Nephron progenitor cell (in vitro differentiated cells): ENCODE data around the gene BBS7.

ENCODE experiments used
- DNase-seq: peaks from one replicate; pipeline ENCODE4 v3.0.0; 2021
- H3K27ac Mint-ChIP-seq: 2 replicates; pipeline ENCODE4 v1.8.0; 2021; ENCODE audit warnings: mild to moderate bottlenecking, moderate library complexity, mixed read lengths
- H3K27me3 Mint-ChIP-seq: 2 replicates; pipeline ENCODE4 v1.8.0; 2021; ENCODE audit warnings: mild to moderate bottlenecking, low read depth, mixed read lengths; ENCODE audit not compliant: poor library complexity
- H3K36me3 Mint-ChIP-seq: 2 replicates; pipeline ENCODE4 v1.8.0; 2021; ENCODE audit warnings: low read depth, mixed read lengths
- H3K4me1 Mint-ChIP-seq: 2 replicates; pipeline ENCODE4 v1.8.0; 2021; ENCODE audit warnings: mixed read lengths
- H3K4me3 Mint-ChIP-seq: 2 replicates; pipeline ENCODE4 v1.8.0; 2021; ENCODE audit warnings: mild to moderate bottlenecking, moderate library complexity, mixed read lengths
- H3K9me3 Mint-ChIP-seq: 2 replicates; pipeline ENCODE4 v1.8.0; 2021; ENCODE audit warnings: mild to moderate bottlenecking, moderate library complexity, mixed read lengths
- TF ChIP-seq, protein P1 (sequence below): fragments of 200-600 bp; sonication (generic); IDR thresholded peaks from 2 replicates; pipeline ENCODE4 v1.5.0; 2021; ENCODE audit warnings: antibody characterized with exemption

Gene BBS7

DNA sequence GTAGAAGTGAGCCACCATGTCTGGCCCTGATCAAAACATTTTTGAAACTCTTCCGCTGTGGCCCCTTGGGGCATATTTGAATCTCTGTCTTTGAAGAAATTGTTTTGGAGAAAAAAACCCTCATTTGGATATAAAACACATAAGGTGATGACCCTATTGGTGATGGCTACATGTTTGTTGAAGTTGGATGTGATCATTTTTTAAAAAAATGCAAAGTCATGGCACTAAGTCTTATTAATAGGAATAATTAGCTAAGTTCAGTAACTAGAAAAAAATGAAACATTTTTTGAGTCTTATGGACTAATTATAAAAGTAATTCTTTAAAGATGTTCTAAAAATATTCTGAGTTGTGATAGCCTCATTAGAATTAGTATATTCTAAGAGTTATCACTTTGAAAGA lies 17.9 kb upstream of the BBS7 start:
- peaks cover 4% of the 10 kb centered on the region for H3K27me3 Mint-ChIP-seq
- no peak overlapping the region for H3K27ac Mint-ChIP-seq
- no peaks in the 10 kb centered on the region for H3K36me3 Mint-ChIP-seq
- H3K4me1 Mint-ChIP-seq: no peaks in the 10 kb centered on the region
- TF ChIP-seq, protein P1, sequence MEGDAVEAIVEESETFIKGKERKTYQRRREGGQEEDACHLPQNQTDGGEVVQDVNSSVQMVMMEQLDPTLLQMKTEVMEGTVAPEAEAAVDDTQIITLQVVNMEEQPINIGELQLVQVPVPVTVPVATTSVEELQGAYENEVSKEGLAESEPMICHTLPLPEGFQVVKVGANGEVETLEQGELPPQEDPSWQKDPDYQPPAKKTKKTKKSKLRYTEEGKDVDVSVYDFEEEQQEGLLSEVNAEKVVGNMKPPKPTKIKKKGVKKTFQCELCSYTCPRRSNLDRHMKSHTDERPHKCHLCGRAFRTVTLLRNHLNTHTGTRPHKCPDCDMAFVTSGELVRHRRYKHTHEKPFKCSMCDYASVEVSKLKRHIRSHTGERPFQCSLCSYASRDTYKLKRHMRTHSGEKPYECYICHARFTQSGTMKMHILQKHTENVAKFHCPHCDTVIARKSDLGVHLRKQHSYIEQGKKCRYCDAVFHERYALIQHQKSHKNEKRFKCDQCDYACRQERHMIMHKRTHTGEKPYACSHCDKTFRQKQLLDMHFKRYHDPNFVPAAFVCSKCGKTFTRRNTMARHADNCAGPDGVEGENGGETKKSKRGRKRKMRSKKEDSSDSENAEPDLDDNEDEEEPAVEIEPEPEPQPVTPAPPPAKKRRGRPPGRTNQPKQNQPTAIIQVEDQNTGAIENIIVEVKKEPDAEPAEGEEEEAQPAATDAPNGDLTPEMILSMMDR: no peak
- DNase-seq: no peak
- H3K4me3 Mint-ChIP-seq: no peak overlapping the region
- no peaks in the 10 kb centered on the region for H3K9me3 Mint-ChIP-seq

DNA sequence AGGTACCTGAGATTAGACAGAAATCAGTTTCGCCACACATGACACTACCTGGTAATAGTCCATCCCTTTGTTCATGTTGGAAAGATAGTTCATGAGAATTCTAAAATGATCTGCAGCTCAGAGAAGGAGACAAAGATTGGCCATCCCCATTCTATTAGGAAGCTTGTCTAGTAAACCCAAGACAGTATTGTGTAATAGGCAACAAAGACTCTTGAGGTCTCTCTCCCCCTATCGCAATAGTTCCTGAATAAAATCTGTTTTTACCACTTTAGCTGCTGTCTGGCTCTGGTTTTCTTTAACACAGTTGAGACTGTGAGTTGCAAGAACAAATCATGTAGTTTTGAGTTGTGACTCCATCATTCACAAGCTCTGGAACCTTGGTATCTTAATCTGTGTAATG lies 14.8 kb upstream of the BBS7 start:
- H3K36me3 Mint-ChIP-seq: no peaks in the 10 kb centered on the region
- no peaks in the 10 kb centered on the region for H3K9me3 Mint-ChIP-seq
- H3K4me3 Mint-ChIP-seq: no peak overlapping the region
- TF ChIP-seq, protein P1: no peak
- H3K4me1 Mint-ChIP-seq: no peaks in the 10 kb centered on the region
- peaks cover 4% of the 10 kb centered on the region for H3K27me3 Mint-ChIP-seq
- H3K27ac Mint-ChIP-seq: no peak overlapping the region
- no peak for DNase-seq

DNA sequence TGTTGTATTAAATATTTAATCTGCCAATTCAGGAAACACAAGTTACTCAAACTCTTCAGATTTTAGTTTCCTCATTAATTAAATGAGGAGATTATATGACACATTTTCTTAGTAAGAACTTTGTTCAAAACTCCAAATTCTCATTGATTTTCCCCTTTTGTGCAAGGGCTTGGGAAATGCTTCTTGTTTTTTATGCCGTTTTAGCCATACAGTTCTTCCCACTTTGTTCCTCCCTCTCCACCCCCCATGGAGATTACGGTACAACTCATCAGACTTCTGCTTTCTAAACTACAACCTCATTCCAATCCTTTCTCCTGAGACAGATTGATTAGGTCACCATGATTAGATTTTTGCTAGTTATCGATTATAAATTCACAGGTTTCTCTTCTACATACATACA lies 10.9 kb upstream of the BBS7 start:
- Mint-ChIP-seq H3K27ac (no peak overlapping the region), H3K4me3 (no peak overlapping the region), H3K36me3 (no peaks in the 10 kb centered on the region), H3K27me3 (peaks cover 4% of the 10 kb centered on the region), H3K9me3 (no peaks in the 10 kb centered on the region), H3K4me1 (no peaks in the 10 kb centered on the region)
- no peak for DNase-seq
- TF ChIP-seq, protein P1: no peak

DNA sequence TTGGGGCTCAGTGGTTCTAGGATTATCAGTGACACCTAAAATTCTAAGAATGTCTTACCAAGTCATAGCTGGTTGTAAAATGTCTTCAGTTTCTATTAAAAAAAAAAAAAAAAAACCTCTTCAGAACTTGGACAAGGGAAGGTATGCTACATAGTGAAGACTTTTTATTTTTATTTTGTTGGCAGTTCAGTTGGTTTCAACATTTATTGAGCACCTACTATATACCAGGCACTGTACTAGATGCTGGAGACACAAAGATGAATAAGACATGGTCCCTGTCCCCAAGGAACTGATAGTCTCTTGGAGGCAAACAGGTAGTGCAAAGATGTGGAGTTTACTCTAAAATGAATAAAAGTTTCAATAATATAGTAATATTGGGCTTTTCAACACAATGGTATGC lies 8.9 kb upstream of the BBS7 start:
- Mint-ChIP-seq H3K4me1 (no peaks in the 10 kb centered on the region), H3K27me3 (no peaks in the 10 kb centered on the region), H3K36me3 (no peaks in the 10 kb centered on the region), H3K9me3 (no peaks in the 10 kb centered on the region), H3K27ac (no peak overlapping the region), H3K4me3 (no peak overlapping the region)
- TF ChIP-seq, protein P1: no peak
- DNase-seq: no peak

DNA sequence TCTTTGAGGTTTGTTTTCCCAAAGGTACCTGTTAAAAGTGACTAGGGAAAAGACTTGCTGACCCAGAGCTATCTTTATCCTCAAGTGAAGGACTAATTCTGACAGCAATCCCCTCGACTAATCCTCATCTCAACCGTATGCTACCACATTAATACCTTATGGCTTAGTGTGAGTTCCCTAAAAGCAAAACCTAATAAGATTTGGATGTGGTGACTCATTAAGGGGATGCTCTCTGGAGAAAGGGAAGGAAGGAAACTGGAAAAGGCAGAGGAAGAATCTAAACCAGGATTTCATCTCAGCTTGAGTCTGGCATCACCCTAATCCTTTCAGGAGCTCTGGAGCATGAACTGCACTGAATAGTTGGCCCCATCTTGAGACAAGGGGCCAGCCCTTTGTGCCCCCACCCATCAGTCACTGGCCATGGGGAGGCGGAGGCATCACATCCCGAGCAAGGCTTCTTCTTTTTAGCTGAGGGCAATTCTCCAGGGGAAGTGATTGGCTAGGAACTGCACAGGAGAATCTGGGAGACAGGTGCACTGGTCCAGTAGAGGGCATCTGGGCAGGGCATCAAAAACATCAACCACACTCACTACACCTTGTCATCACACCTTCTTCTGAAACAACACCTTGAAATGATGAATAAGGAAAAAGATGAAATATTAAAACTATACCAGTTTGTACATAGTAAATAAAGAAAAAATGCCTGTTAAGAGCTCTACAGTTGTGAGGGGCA lies 6.9 kb upstream of the BBS7 start:
- TF ChIP-seq, protein P1: no peak
- DNase-seq: no peak
- peaks cover 5% of the 10 kb centered on the region for H3K27me3 Mint-ChIP-seq
- H3K4me3 Mint-ChIP-seq: no peak overlapping the region
- H3K9me3 Mint-ChIP-seq: no peaks in the 10 kb centered on the region
- no peaks in the 10 kb centered on the region for H3K36me3 Mint-ChIP-seq
- H3K4me1 Mint-ChIP-seq: no peaks in the 10 kb centered on the region
- no peak overlapping the region for H3K27ac Mint-ChIP-seq

DNA sequence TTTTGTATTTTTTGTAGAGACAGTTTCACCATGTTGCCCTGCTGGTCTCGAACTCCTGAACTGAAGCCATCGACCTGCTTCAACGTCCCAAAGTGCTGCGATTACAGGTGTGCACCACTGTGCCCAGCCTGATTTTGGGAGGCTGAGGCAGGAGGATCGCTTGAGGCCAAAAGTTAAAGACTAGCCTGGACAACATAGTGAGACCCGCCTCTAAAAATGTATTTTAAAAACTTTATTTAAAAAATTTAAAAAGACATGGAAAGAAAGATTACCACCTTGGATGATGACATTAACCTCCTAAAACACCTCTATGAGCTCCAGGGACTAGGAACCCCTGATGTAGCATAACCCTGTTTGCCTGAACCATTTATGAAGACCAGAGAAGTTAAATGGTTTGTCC lies 5.8 kb upstream of the BBS7 start:
- DNase-seq: no peak
- H3K36me3 Mint-ChIP-seq: no peaks in the 10 kb centered on the region
- no peak overlapping the region for H3K4me3 Mint-ChIP-seq
- peaks cover under 1% of the 10 kb centered on the region for H3K9me3 Mint-ChIP-seq
- no peak overlapping the region for H3K27ac Mint-ChIP-seq
- no peaks in the 10 kb centered on the region for H3K4me1 Mint-ChIP-seq
- TF ChIP-seq, protein P1: no peak
- peaks cover 5% of the 10 kb centered on the region for H3K27me3 Mint-ChIP-seq
